Endothelial cell of umbilical vein (primary cell): ENCODE measurements around the gene CMIP.
A peak's percentile ranks its signal among the peaks of the same experiment; 100 is the strongest.

Experiments
- CTCF ChIP-seq, 2 donors: IDR thresholded peaks; 1 replicate in 1 of 2; 2 replicates in 1 of 2; pipeline ENCODE4 v1.5.1; 2011; ENCODE audit warnings: low read length in 2 of 2, mild to moderate bottlenecking in 2 of 2, moderate library complexity in 2 of 2, control low read depth in 1 of 2, inconsistent platforms in 1 of 2, low read depth in 1 of 2; ENCODE audit not compliant: insufficient read depth in 1 of 2; ENCODE audit errors: extremely low read depth in 1 of 2
- EZH2 ChIP-seq: IDR thresholded peaks from 2 replicates; pipeline ENCODE4 v1.6.1; 2012; ENCODE audit warnings: borderline replicate concordance, low read depth, mild to moderate bottlenecking, moderate library complexity, low read length, inconsistent platforms; ENCODE audit not compliant: severe bottlenecking
- FOS ChIP-seq: IDR thresholded peaks from 2 replicates; pipeline ENCODE4 v1.6.1; 2011; ENCODE audit warnings: mild to moderate bottlenecking, low read length, moderate library complexity, borderline replicate concordance; ENCODE audit not compliant: insufficient read depth
- GATA2 ChIP-seq: IDR thresholded peaks from 2 replicates; pipeline ENCODE4 v1.7.0; 2011; ENCODE audit warnings: low read depth, mild to moderate bottlenecking, moderate library complexity, mixed read lengths, low read length; ENCODE audit not compliant: insufficient read length, insufficient read depth
- JUN ChIP-seq: IDR thresholded peaks from 2 replicates; pipeline ENCODE4 v1.6.1; 2011; ENCODE audit warnings: borderline replicate concordance, low read depth; ENCODE audit not compliant: insufficient read length, insufficient read depth
- MAX ChIP-seq: IDR thresholded peaks from 2 replicates; pipeline ENCODE4 v1.6.1; 2011; ENCODE audit not compliant: insufficient read depth, insufficient read length
- MYC ChIP-seq: IDR thresholded peaks from one replicate; pipeline ENCODE4 v1.6.1; 2011; ENCODE audit warnings: mild to moderate bottlenecking, low read depth, low read length
- POLR2A ChIP-seq: IDR thresholded peaks from 2 replicates; pipeline ENCODE4 v1.6.1; 2012; ENCODE audit warnings: low read depth, mild to moderate bottlenecking, control low read depth, low read length
- POLR2AphosphoS5 ChIP-seq: IDR thresholded peaks from 2 replicates; pipeline ENCODE4 v1.6.1; 2012; ENCODE audit warnings: low read depth, mild to moderate bottlenecking, control low read depth, low read length, moderate library complexity; ENCODE audit not compliant: insufficient read depth

GRCh38 chr16:81513204-81514040 is 68.8 kb downstream of the CMIP start:
- TF ChIP-seq CTCF (IDR thresholded peaks at IDR 0.05; ENCODE audit: extremely low read depth in 1 of 2, insufficient read depth in 1 of 2, low read depth in 1 of 2, low read length in 2 of 2), result no peak
- TF ChIP-seq POLR2A, result no peak
- peak; percentile 38 for TF ChIP-seq POLR2AphosphoS5
- no peak for TF ChIP-seq MAX
- no peak for TF ChIP-seq MYC
- no peak for TF ChIP-seq EZH2
- no peak for TF ChIP-seq FOS
- TF ChIP-seq JUN, result no peak
- TF ChIP-seq GATA2, result no peak
